NCI-H2107 (cell line): ENCODE measurements around the gene PLA2G12A.

Experiments
- DNase-seq: peaks from one replicate; lab custom pipeline; 2025; lab: John Stamatoyannopoulos, UW

The PLA2G12A gene

GRCh38 chr4:109729718-109730618, at the start of gene PLA2G12A:
TSS of gene PLA2G12A (minus strand) at chr4:109730070. CDS start at chr4:109729809, 261 bp downstream.
- peak; percentile 61 for DNase-seq

- no peak for DNase-seq
Measured at GRCh38 chr4:109764789-109765402, 35.0 kb upstream of the PLA2G12A start.

- no peak for DNase-seq
Measured at GRCh38 chr4:109764376-109764775, 34.5 kb upstream of the PLA2G12A start.

GRCh38 chr4:109760682-109761081, 30.8 kb upstream of the PLA2G12A start:
- DNase-seq, result no peak

GRCh38 chr4:109755656-109756055, 25.8 kb upstream of the PLA2G12A start:
- DNase-seq, result no peak

GRCh38 chr4:109754093-109754857, 24.4 kb upstream of the PLA2G12A start:
- no peak for DNase-seq

- no peak for DNase-seq
Measured at GRCh38 chr4:109752525-109752924, 22.7 kb upstream of the PLA2G12A start.

- no peak for DNase-seq
Measured at GRCh38 chr4:109751852-109752251, 22.0 kb upstream of the PLA2G12A start.

GRCh38 chr4:109750652-109751244, 20.9 kb upstream of the PLA2G12A start:
- no peak for DNase-seq

- DNase-seq, result no peak
Measured at GRCh38 chr4:109749388-109750082, 19.7 kb upstream of the PLA2G12A start.

- no peak for DNase-seq
Measured at GRCh38 chr4:109748114-109748513, 18.2 kb upstream of the PLA2G12A start.

GRCh38 chr4:109746728-109747127, 16.9 kb upstream of the PLA2G12A start:
- no peak for DNase-seq

- no peak for DNase-seq
Measured at GRCh38 chr4:109745830-109746229, 16.0 kb upstream of the PLA2G12A start.

- DNase-seq, result no peak
Measured at GRCh38 chr4:109739547-109739946, 9.7 kb upstream of the PLA2G12A start.

- no peak for DNase-seq
Measured at GRCh38 chr4:109738104-109738872, 8.4 kb upstream of the PLA2G12A start.

- no peak for DNase-seq
Measured at GRCh38 chr4:109735566-109736365, 5.9 kb upstream of the PLA2G12A start.

- no peak for DNase-seq
Measured at GRCh38 chr4:109733728-109734127, 3.9 kb upstream of the PLA2G12A start.

- no peak for DNase-seq
Measured at GRCh38 chr4:109730619-109731545, 1.0 kb upstream of the PLA2G12A start.
